HG02885 (cell line): ENCODE measurements around the gene HTRA2.
A peak's percentile ranks its signal among the peaks of the same experiment; 100 is the strongest.

Source experiments
- ATAC-seq: cut with Tn5 transposase; IDR thresholded peaks from one replicate; pipeline ENCODE4 v1.9.1; 2021; ENCODE audit warnings: mild to moderate bottlenecking; ENCODE audit not compliant: unreplicated experiment, poor library complexity

Gene HTRA2

DNA sequence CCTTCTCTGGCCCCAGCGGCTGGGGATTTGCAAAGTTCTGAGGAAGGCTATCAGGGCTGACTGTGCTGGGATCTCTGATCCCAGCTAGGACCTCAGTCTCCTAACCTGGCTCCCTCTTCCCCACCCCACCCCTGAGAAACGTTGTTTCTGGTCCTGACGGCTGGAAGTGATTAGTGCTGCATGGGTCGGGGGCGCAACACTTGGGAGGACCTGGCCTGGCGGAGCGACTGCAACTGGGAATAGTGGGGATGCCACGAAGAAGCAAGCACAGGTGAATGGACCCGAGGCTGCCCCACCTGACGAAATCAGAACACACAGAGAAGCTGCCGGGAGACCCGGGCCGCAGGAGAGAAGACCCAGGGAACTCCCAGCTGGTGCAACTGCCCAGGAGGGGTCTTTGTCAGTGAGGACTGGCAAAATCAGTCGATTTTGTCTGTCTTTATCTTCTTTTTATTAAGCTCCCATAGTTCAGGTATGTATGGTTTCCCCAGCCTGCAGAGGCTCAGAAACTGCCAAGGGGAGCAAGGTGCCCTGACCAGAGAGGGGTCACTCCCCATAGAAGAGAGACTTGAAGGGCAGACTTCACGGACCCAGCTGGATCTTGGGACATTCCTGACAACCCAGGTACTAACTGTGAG lies 29.7 kb upstream of the HTRA2 start:
- ATAC-seq, result no peak

DNA sequence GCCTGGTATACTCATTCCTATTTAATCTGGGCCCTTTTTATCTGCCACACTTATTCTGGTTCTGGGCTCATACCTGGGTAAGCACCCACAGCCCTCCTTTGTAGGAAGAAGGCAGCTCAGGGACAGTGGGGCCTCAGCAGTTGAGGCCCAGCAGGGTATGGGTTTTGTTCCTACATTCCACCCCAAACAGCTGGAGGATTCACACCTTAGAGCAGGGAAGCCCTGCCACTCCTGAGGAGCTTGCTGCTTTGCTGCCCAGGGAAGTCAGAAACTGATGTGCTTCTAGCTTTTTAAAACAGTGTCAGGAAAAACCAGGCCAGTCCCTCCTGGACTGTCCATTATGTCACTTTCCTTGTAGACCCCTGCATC lies 29.2 kb upstream of the HTRA2 start:
- ATAC-seq, result no peak

DNA sequence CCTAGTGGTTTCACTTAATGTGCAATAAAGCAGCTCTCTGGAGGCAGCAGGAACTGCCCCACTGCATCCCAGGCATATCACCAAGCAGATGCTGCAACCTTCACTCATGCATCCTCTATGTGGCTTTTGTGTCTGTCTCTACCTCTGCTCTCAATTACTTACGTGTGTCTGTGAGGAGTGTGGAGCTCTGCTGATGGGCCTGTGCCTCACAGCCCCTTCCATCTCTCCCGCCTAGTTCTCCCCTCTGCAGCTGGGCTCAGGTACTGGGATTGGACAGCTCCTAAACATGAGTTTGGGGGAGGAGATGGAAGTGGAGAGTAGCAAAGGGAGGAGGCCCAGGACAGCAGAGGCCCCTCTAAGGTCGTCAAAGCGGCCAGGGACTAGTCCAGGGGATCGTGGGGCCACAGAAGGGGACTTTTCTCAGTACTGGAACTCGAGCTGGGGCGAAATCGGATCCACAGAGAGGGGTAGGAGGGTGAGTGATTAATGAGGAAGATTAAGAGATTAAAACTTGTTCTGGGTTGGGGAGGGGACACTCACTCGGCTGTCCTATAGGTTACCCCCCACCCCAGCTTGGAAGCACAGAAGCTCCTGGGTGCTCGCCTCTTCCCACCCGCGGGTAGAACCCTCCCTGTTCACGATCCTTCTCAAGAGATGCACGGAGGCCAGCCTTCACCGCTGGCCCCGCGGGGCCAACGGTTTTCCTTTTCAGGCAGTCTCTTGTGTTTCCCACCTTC lies 28.2 kb upstream of the HTRA2 start:
- ATAC-seq, result no peak

DNA sequence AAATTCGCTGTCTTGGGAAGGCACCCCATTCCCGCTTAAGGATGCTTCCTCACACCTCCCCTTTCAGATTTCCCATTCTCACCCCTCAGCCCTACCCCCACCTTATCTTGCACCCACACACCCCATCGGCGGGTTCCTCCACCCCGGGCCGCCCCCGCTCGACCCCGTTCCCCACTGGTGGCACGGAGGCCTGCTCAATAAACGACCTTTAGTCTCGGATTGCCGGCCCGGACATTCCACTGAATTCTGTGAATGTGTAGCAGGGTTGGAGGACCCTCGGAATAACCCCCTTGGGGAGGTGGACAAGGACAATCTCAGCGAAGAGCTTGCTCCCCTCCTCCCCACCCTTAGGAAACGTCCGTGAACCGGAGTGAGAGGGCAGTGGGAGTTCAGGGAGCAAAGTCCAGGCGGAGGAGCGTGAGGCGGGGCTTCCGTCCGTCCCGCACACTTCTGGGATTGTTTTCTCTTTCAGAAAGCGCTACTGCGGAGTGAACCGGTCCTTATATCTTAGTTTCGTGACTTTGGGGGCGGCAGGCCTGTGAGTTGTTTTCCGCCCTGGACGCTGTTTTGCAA lies 27.5 kb upstream of the HTRA2 start:
- ATAC-seq, result no peak

DNA sequence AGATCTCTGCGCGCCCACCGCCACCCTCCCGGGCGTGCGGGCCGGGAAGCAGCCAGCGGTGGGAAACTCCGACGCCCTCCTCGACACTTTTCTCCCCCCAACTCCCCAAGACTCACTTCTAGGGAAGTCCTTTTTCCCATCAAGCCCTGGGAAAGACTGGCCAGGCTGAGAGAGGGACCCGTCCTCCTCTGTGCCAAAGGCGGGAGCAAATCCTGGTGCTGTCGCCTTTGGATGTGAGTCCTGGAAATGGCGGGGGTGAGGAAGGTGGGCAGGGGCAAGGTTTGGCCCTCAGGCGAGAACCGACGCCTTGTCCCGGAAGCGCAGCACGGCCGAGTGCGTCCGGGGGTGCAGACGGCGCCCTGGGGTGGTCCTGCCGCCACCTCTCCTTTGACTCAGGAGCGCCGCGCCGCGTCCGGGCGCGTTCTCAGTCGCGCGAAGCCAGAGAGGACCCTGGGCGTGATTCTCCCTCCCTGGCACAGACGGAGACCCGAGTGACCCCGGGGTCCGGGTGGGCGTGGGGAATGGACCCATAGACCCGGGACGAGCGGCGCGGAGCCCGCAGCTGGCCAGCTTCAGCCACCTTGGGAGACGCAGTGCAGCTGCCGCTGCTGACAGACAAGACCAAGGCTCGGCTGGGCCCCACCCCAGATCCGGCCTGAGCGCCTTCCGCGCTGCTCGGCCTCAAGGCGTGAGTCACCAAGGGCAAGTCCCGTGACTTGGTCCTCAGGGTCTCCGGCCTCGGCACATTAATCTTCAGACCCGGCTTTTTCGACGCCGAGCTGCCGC lies 26.8 kb upstream of the HTRA2 start:
- peak; percentile 37 for ATAC-seq

DNA sequence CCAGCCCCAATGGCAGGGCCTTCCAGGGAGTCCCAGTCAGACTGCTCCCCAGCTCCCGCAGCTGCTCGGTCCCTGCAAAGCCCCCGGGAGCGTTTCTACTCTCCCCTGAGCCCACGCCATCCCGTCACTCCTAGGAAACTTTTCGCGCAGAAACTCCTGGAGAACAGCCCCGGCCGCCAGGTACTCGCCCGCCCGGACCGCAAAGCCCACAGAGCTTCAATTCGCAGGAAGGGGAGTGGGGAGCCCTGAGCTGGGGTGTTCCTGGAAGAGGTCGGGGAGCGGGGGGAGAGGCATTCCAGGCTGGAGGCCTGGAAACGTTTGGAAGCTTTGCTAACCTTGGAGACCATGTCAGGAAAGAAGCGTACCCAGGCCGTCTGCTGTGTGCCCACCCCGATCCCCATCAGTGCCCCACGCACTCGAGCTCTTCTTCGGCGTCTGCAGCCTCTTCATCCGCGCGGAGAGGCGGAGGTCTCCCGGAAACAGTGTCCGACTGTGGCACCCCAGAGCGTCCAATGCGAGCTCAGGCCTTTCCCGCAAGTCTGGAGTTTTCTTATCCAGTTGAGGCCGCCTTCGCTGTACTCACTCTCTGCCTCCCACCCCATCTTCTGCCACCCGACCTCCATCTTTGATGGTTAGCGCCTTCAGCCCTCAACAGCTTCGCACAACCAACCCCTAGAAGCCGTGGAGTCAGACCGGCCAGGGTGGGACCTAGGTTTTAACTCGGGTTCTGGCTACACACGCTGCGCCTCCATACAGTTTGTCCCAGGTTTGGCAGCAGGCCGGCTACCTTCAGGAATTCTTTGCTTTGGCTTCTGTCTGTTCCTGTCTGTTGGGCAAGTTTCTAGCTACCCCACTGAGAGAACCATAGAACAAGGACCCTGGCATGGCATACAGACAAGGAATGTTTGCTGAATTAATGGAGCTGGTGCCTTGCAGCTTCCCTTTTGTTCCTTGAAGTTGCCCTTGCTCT lies 25.9 kb upstream of the HTRA2 start:
- ATAC-seq, result no peak

DNA sequence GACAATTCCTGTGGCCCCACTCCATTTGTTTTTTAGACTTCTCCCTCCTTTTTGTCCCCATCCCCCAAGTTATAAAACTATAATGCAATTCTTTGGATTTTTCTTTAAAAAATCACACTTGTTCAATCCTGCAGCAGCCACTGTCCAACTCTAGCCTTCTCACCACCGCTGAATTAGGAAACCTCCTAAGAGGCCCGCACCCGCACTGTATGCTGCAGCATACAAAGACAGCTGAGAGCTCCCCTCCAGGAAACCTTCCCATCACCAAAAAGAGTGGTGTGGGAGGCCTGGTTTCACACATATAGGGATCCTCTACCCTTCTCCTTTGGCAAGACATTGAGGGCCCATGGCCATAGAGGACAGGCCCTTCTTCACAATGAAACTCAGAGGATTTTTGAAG lies 25.1 kb upstream of the HTRA2 start:
- no peak for ATAC-seq

DNA sequence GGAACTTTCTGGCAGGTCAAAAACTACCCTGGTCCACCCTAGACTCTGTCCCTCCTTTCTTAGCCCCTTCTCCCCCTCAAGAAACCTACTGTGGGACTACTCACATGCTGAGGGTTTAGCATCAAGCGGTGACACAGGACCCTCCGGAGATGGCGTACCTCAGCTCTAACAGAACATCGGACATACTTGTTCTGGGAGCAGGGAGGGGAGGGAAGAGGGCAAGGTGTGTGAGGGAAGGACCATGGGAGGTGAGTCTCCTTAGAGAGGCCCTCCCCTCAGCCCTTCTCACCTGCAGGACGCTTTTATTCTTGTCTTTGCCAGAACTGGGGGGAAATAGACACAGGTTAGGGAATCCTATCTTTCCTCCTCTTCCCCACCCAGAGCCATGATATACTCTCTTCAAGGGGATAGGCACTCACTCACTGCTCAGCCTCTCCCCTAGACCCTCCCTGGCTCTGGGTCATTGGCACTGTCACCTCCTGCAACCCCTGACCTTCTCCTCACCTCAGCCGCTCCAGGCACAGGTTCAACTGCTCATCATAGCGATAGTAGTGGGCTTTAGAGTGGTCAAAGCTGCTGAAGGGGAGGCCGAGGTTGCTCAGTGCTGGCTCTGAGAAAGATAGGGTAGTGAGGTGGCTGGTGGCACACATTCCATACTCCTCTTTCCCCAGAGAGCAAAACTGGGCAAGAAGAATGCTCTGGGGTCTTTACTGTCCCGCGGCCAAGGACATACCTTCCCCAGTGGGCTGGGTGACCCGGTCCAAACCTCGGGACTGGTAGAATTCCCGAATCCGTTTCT lies 24.1 kb upstream of the HTRA2 start:
- no peak for ATAC-seq

DNA sequence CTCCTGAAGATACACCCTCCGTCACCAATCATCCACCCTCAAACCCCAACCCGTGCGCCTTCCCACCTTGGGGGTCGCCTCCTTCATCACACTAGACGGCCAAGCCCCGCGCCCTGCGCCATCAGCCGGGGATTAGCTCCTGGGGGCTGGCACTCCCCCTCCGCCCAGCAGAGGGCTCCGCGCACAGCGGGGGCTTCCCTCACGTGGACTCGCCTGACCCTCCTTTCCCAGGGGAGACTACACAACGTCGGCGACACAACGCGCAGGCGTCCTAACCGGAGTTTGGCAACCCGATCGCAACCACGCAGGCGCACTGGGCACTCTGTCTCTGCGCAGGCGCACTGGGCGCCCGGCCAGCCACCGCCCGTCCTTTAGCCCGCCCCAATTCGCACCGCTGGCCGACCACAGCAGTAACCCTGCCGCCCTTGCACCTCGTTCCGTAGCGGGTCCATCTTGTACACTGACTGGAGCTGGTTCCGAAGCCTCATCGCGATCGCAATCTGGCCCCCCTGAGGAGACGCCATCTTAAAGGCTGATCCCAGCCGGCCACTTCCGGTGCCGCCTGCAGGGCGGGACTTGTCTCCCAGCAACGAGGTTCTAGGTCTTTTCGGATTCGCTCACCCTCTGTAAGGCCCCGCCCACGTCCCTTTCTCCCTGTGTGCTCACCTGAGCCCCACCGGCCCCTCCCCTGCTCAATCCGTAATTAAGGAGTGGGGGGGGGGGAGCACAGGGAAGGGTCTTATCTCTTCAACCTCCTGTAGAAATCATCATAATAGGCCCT lies 22.4 kb upstream of the HTRA2 start, which contains the start of gene PCGF1:
PCGF1 (minus strand) TSS at position 551 of the 781 bp plus-strand sequence; CDS start at position 524, 27 bp downstream.
- ATAC-seq, result peak; percentile 90

DNA sequence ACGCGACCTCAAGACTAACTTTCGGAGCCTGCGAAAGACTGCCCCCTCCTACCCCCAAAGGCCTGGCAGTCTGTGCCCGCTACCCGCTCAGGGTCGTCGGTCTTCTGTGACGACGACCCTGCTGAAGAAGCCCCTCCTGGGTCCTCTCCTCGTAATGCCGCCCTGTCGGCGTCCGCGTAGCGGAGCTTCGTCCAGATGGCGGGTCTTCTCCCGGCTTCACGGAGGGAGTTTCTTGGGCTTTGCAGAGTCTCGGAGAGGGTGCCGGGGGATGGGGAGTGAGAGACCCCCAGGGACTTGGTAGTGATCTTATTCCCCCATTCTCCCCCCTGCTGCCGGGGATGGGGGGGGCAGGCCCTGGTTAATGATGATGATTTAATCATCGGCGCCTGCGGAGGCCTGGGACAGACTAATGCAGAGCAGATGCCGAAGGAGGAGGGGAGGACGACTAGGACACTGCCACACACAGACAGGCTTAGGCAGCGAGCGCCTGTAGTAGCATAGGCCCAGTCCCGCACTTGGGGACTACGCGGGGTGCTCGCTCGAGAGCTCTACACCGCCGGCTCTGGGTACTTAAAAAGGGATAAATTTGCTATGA lies 21.7 kb upstream of the HTRA2 start:
- ATAC-seq, result no peak

DNA sequence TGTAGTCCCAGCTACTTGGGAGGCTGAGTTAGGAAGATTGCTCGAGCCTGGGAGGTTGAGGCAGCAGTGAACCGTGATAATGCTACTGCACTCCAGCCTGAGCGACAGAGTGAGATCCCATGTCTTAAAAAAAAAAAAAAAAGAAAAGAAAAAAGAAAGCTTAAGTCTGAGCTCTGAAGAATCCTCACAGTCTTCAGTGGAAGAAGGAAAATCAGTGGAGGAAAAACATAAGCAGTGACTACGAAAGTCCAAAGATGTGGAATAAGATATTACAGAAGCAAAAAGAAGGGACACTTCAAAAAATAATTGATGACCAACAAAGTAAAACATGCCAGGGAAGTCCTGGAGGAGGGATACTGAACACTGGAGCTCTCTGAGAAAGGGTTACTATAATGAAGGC lies 19.5 kb upstream of the HTRA2 start:
- ATAC-seq, result no peak

DNA sequence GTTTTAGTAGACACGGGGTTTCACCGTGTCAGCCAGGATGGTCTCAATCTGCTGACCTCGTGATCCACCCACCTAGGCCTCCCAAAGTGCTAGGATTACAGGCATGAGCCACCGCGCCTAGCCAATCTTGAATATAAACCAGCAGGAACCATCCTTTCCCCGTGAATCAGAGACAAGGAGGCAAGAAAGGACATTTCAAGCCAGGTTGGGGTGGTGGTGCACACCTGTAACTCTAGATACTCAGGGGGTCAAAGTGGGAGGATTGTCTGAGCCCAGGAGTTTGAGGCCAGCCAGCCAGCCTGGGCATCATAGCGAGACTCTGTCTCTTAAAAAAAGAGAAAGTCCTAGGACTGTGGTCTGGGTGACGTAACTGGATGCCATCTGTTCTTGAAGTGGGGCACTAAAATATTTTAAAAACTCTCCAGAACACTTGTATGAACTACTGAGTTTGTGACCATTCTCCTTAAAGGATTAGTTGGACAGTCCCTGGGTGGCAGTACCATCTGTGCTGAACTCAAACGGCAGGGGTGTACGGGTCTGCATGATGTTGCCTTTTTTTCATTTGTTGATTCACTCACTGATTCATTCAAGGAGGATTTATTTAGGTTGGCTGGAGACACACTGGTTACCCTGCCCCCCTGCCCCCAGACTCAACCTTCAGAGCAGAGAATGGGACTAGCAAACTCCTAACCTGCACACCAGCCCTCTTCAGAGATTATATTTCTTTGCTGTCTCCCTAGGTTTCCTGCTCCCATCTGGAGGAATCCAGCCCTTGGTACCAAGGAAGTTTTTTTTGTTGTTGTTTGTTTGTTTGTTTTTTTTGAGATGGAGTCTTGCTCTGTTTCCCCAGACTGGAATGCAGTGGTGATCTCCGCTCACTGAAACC lies 18.4 kb upstream of the HTRA2 start:
- ATAC-seq, result no peak

DNA sequence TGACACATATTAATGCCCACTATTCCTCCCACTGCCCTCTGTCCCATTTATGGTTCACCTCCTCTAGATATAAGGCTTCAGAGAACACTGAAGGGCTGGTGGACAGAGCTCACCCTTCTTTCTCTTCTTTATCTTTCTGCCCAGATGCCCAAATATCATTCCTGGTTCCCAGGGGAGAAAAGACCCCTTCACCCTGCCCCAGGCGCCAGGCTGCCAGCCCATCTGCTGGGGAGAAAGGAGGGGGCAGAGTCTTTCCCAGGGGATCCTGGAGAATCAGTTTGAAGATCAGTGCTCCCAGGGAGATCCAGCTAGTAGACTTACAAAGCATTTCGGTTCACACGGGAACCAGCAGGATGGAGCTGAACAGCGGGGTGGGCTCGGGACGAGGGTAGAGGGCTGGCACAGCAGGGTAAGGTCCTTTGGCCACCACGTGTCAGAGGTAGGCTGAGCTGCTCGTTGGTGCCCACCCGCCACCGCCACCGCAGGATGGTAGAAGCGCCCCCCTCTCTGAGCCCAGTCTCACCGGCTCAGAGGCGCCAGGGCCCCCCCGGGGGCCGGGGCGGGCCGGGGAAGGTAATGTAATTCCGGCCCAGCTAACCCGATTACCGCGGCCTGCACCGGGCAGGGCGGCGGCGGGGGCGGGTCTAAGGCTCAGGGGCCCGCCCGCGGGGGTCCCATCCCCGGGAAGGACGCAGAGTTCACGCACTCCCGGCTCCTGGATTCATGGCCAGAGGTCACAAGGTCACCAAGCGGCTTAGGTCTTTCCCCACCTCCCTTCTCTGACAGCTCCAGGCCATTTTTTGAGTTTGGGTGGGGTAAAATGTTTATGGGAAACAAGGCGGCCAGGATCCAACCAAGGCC lies 16.8 kb upstream of the HTRA2 start:
- no peak for ATAC-seq

DNA sequence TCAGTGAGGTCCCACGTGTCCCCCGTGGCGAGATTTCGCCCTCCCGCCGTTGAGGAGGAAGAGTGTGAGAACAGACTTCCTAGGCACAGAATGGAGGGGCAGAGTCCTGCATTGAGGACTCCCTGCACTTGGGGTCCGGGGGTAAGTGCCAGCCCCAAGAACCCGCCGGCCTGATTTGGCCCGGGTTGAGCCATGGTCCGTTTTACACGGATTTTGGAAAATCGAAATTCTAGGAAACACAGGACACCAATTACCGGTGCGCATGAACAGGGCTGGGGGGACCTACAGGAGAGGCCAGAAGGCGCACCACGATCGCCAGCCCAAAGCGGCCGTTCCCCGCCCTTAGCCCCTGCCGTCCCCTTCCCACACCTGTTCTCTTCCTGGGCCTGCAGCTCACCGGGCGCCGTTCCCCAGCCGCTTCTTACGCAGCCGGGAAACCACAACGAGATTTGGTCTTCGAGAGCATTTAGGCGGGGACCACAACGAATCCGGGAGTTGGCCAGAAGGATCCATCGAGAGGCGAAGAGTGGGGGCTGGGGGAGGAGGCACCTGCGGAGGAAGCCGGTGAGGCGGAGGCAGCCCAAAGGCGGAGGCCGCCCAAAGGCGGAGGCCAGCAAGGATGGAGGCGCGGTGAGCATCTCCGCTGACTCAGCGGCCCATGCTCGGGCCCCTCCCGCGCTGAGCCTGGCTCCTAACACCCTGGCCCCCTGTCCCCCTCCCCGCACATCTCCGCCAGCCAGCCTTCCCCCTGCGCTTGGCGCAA lies 15.9 kb upstream of the HTRA2 start:
- no peak for ATAC-seq
